IMR-90 (cell line): ENCODE data around the gene NPPA. TPM values are rescaled to one million over a fixed set of nuclear protein-coding genes. Genes with fewer than 3 reads are reported as not detected.

Experiments used
- ATAC-seq: fragments of 200-7000 bp; cut with Tn5 transposase; 2 replicates; pipeline ENCODE4 v1.9.1; 2020; ENCODE audit warnings: low read depth, mild to moderate bottlenecking, moderate library complexity
- BruUV-seq: library from RNA; stranded (reverse); fragments of 400-500 nt; replicated peaks from 2 replicates; lab custom pipeline; 2021; lab: Mats Ljungman, UMichigan
- CTCF ChIA-PET: fragments of 300-600 bp; formaldehyde crosslinking; extraction: SDS; loops from one replicate; lab custom pipeline; 2021; ENCODE audit warnings: antibody characterized with exemption; lab: Yijun Ruan, JAX
- POLR2A ChIA-PET: fragments of 300-600 bp; sonication (Branson Sonifier 250); formaldehyde crosslinking; loops from one replicate; lab custom pipeline; 2022; ENCODE audit warnings: antibody characterized with exemption; ENCODE audit not compliant: unreplicated experiment; lab: Charles Lee
- DNase-seq: peaks from one replicate; pipeline ENCODE4 v3.0.0; 2013
- H2AFZ ChIP-seq: replicated peaks from 2 replicates; pipeline ENCODE3; 2013; ENCODE audit warnings: low read length, mild to moderate bottlenecking; ENCODE audit not compliant: poor library complexity
- H2AK5ac ChIP-seq: 2 replicates; pipeline ENCODE4 v1.6.1; 2013; ENCODE audit warnings: low read depth, low read length, inconsistent platforms
- H2AK9ac ChIP-seq: replicated peaks from 2 replicates; pipeline ENCODE3; 2013; ENCODE audit warnings: mild to moderate bottlenecking, low read depth, low read length, moderate library complexity; ENCODE audit not compliant: poor library complexity
- H2BK120ac ChIP-seq: 2 replicates; pipeline ENCODE4 v1.6.1; 2013; ENCODE audit warnings: low read depth, low read length, inconsistent platforms
- H2BK15ac ChIP-seq: 3 replicates; pipeline ENCODE4 v1.6.1; 2013; ENCODE audit warnings: low read depth, low read length, inconsistent platforms
- H2BK20ac ChIP-seq: 2 replicates; pipeline ENCODE4 v1.6.1; 2013; ENCODE audit warnings: low read depth, mild to moderate bottlenecking, inconsistent platforms, low read length, moderate library complexity
- H2BK5ac ChIP-seq: 2 replicates; pipeline ENCODE4 v1.6.1; 2013; ENCODE audit warnings: mild to moderate bottlenecking, low read depth, low read length, inconsistent platforms; ENCODE audit not compliant: poor library complexity, severe bottlenecking
- H3K14ac ChIP-seq: replicated peaks from 2 replicates; pipeline ENCODE4 v1.6.1; 2013; ENCODE audit warnings: low read depth, low read length, inconsistent platforms
- H3K18ac ChIP-seq: 2 replicates; pipeline ENCODE4 v1.6.1; 2013; ENCODE audit warnings: low read depth, low read length, control low read depth
- H3K23ac ChIP-seq: 2 replicates; pipeline ENCODE4 v1.6.1; 2013; ENCODE audit warnings: low read depth, low read length, inconsistent platforms
- H3K27ac ChIP-seq: 2 replicates; pipeline ENCODE4 v1.5.1; 2013; ENCODE audit warnings: mild to moderate bottlenecking, control low read depth, low read length; ENCODE audit not compliant: insufficient read depth
- H3K27me3 ChIP-seq: 2 replicates; pipeline ENCODE4 v1.6.1; 2013; ENCODE audit warnings: low read length; ENCODE audit not compliant: control insufficient read depth, insufficient read depth
- H3K36me3 ChIP-seq: 2 replicates; pipeline ENCODE4 v1.6.1; 2013; ENCODE audit warnings: low read length, mixed read lengths; ENCODE audit not compliant: control insufficient read depth, insufficient read depth
- H3K4ac ChIP-seq: 2 replicates; pipeline ENCODE4 v1.6.1; 2013; ENCODE audit warnings: low read depth, low read length, inconsistent platforms
- H3K4me1 ChIP-seq: 2 replicates; pipeline ENCODE4 v1.6.1; 2013; ENCODE audit warnings: low read length, mixed read lengths; ENCODE audit not compliant: control insufficient read depth, insufficient read depth
- H3K4me2 ChIP-seq: 2 replicates; pipeline ENCODE4 v1.6.1; 2013; ENCODE audit warnings: low read depth, mild to moderate bottlenecking, control low read depth, low read length, moderate library complexity
- H3K4me3 ChIP-seq: 2 replicates; pipeline ENCODE4 v1.5.1; 2013; ENCODE audit warnings: low read depth, mild to moderate bottlenecking, control low read depth, low read length, moderate library complexity; ENCODE audit not compliant: insufficient read depth
- H3K56ac ChIP-seq: 2 replicates; pipeline ENCODE4 v1.6.1; 2013; ENCODE audit warnings: low read length, inconsistent platforms; ENCODE audit not compliant: insufficient read depth; ENCODE audit errors: extremely low read depth
- H3K79me1 ChIP-seq, 2 experiments: 2 replicates each; pipeline ENCODE4 v1.6.1; 2013; ENCODE audit warnings: low read length in 2 of 2, inconsistent platforms in 1 of 2, low read depth in 1 of 2
- H3K9ac ChIP-seq: 2 replicates; pipeline ENCODE4 v1.6.1; 2013; ENCODE audit warnings: low read depth, low read length, control low read depth
- H3K9me1 ChIP-seq: 2 replicates; pipeline ENCODE4 v1.6.1; 2013; ENCODE audit warnings: low read length, inconsistent platforms; ENCODE audit not compliant: insufficient read depth
- H3K9me3 ChIP-seq: 2 replicates; pipeline ENCODE4 v1.6.1; 2013; ENCODE audit warnings: low read length; ENCODE audit not compliant: control insufficient read depth, insufficient read depth
- H4K20me1 ChIP-seq: 2 replicates; pipeline ENCODE4 v1.6.1; 2013; ENCODE audit warnings: low read length, inconsistent platforms; ENCODE audit not compliant: insufficient read depth
- H4K5ac ChIP-seq: 2 replicates; pipeline ENCODE4 v1.6.1; 2013; ENCODE audit warnings: mild to moderate bottlenecking, low read depth, low read length, control low read depth
- H4K8ac ChIP-seq, 2 experiments: 2 replicates each; pipeline ENCODE4 v1.6.1; 2013; ENCODE audit warnings: low read depth in 2 of 2, low read length in 2 of 2, control low read depth in 1 of 2, inconsistent platforms in 1 of 2
- H4K91ac ChIP-seq: 2 replicates; pipeline ENCODE4 v1.6.1; 2013; ENCODE audit warnings: low read depth, low read length, inconsistent platforms; ENCODE audit not compliant: insufficient read depth
- BHLHE40 ChIP-seq: fragments of 150-350 bp; IDR thresholded peaks from 2 replicates; pipeline ENCODE4 v1.6.1; 2016; ENCODE audit warnings: mild to moderate bottlenecking, low read depth, low read length
- CHD1 ChIP-seq: IDR thresholded peaks from 2 replicates; pipeline ENCODE4 v1.6.1; 2012; ENCODE audit warnings: low read depth, low read length, improper control_type of control experiment
- CTCF ChIP-seq: conservative IDR thresholded peaks from 2 replicates; pipeline ENCODE4 v1.5.1; 2012; ENCODE audit warnings: mild to moderate bottlenecking, low read depth, low read length, improper control_type of control experiment
- MAFK ChIP-seq: IDR thresholded peaks from 2 replicates; pipeline ENCODE4 v1.6.1; 2012; ENCODE audit warnings: low read depth, low read length, improper control_type of control experiment
- MXI1 ChIP-seq: IDR thresholded peaks from 2 replicates; pipeline ENCODE4 v1.6.1; 2012; ENCODE audit warnings: low read depth, mild to moderate bottlenecking, low read length, moderate library complexity, borderline replicate concordance
- NFE2L2 ChIP-seq: fragments of 150-350 bp; IDR thresholded peaks from 2 replicates; pipeline ENCODE4 v1.6.1; 2016; ENCODE audit warnings: low read depth, mild to moderate bottlenecking, low read length
- POLR2A ChIP-seq: IDR thresholded peaks from 2 replicates; pipeline ENCODE4 v1.6.1; 2012; ENCODE audit warnings: mild to moderate bottlenecking, low read depth, low read length
- RAD21 ChIP-seq: IDR thresholded peaks from 2 replicates; pipeline ENCODE4 v1.6.1; 2012; ENCODE audit warnings: low read length, improper control_type of control experiment
- RCOR1 ChIP-seq: IDR thresholded peaks from 2 replicates; pipeline ENCODE4 v1.6.1; 2012; ENCODE audit warnings: mild to moderate bottlenecking, low read length, improper control_type of control experiment; ENCODE audit not compliant: insufficient replicate concordance
- SMC3 ChIP-seq: fragments of 150-350 bp; IDR thresholded peaks from 2 replicates; pipeline ENCODE4 v1.6.1; 2016; ENCODE audit warnings: low read depth, mild to moderate bottlenecking, antibody characterized with exemption, low read length, moderate library complexity
- USF2 ChIP-seq: fragments of 150-350 bp; IDR thresholded peaks from 2 replicates; pipeline ENCODE4 v1.6.1; 2017; ENCODE audit warnings: mild to moderate bottlenecking, antibody characterized with exemption, low read length, low read depth
- WGBS, 2 experiments: methylation state at CpG; one replicate each; pipeline versions ENCODE4 v1.1.5 to v1.1.7; 2013; ENCODE audit warnings: missing lambda C conversion rate in 2 of 2; ENCODE audit not compliant: insufficient read length in 1 of 2; ENCODE audit errors: extremely low coverage in 2 of 2; 5-methylcytosine and 5-hydroxymethylcytosine counted together
- dilution Hi-C: fragments of 300-500 bp; cut with HindIII; formaldehyde crosslinking; loops from one replicate; pipeline ENCODE4 v1.14.3; 2018; ENCODE audit warnings: low sequenced_read_pairs; ENCODE audit not compliant: unreplicated experiment
- in situ Hi-C: fragments of 300-500 bp; cut with MboI; formaldehyde crosslinking; loops from 3 replicates; pipeline ENCODE4 v1.14.3; 2019; ENCODE audit warnings: low sequenced_read_pairs, inconsistent platforms, mixed read lengths
- intact Hi-C: fragments of 100-400 bp; cut with micrococcal nuclease; formaldehyde crosslinking; loops from 2 replicates; pipeline ENCODE4 v1.10.0; 2022
- polyA plus RNA-seq, 3 experiments: library from polyadenylated mRNA; depleted of rRNA; stranded (reverse); fragments of >200 nt; gene quantifications; 2 replicates each; pipeline ENCODE4 v1.2.3, GENCODE V29; 2012; ENCODE audit warnings: low replicate concordance in 1 of 3
- total RNA-seq: library from RNA; depleted of rRNA; stranded (reverse); fragments of >200 nt; gene quantifications from 2 replicates; pipeline ENCODE4 v1.2.3, GENCODE V29; 2012

Gene NPPA
- total and polyA plus RNA-seq, 2 of the 4 experiments (the other 2 are of a cell fraction) = not detected

GRCh38 chr1:11838349-11839272, 9.0 kb downstream of the NPPA start:
- Histone ChIP-seq H3K9ac (no peak overlapping the region), H4K5ac (no peak overlapping the region), H3K9me1 (peaks cover 3% of the 10 kb centered on the region; the same call in 1 of the 2 replicates), H2BK120ac (no peak overlapping the region), H2AK9ac (no peak overlapping the region), H2BK15ac (no peak overlapping the region), H3K4me3 (no peak overlapping the region), H3K14ac (no peak overlapping the region), H3K4ac (no peak overlapping the region), H3K4me2 (no peak overlapping the region), H2BK20ac (no peak overlapping the region), H2BK5ac (no peak overlapping the region), H3K36me3 (peaks cover 79% of the 10 kb centered on the region), H3K18ac (no peak overlapping the region), H3K23ac (no peak overlapping the region), H4K91ac (no peak overlapping the region), H3K27me3 (no peaks in the 10 kb centered on the region), H2AFZ (peak overlapping the region; percentile 11), H3K4me1 (peaks cover 2% of the 10 kb centered on the region; the same call in 1 of the 2 replicates), H3K56ac (no peak overlapping the region), H3K79me1 (peaks cover 0 to 4% of the 10 kb centered on the region in 2 experiments; a peak in 2 of 4 replicates), H4K20me1 (peaks cover 12% of the 10 kb centered on the region; the same call in 1 of the 2 replicates), H2AK5ac (no peak overlapping the region), H3K27ac (no peak overlapping the region), H4K8ac (no peak overlapping the region), H3K9me3 (no peaks in the 10 kb centered on the region)
- ChIA-PET CTCF (interaction anchor here (0.6 to 1.2 kb wide), 8 partner anchors 9 to 69 kb away, joined by 3 to 11 read pairs (median 4); partner anchors contain the start of gene NPPA), POLR2A (no interaction called here)
- intact Hi-C loops (loop anchor here (1.0 kb wide), 2 partner anchors 56 to 69 kb away; no protein-coding TSS in a partner anchor), dilution Hi-C loops (no loop called here), in situ Hi-C loops (no loop called here)
- DNase-seq (peak; percentile 41), ATAC-seq (peak; percentile 93)
- 67% methylated on average over 15 of the region's 40 CpGs; no CpG with 5 or more reads in 1 of the 2 experiments for WGBS, 2 experiments
- TF ChIP-seq RCOR1 (no peak), MAFK (no peak), POLR2A (0 out of 2 replicates have a peak, but pooled peaks have one; percentile 35), NFE2L2 (no peak), SMC3 (peak; percentile 83), RAD21 (peak; percentile 93), MXI1 (no peak), BHLHE40 (0 out of 2 replicates have a peak, but pooled peaks have one; percentile 13), USF2 (no peak), CTCF (peak; percentile 96), CHD1 (no peak)
- BruUV-seq = no TSS peak
